ENCODE results near the gene ANGPTL4. TPM values are rescaled to one million over a fixed set of nuclear protein-coding genes. Genes with fewer than 3 reads are reported as not detected.

ANGPTL4 gene
- total and polyA plus RNA-seq, 9 of the 15 experiments (the other 6 are each of a cell fraction or from before 2014, with no cell fraction given): 0.05 to 0.77 (median 0.22) TPM; not detected in 4

DNA sequence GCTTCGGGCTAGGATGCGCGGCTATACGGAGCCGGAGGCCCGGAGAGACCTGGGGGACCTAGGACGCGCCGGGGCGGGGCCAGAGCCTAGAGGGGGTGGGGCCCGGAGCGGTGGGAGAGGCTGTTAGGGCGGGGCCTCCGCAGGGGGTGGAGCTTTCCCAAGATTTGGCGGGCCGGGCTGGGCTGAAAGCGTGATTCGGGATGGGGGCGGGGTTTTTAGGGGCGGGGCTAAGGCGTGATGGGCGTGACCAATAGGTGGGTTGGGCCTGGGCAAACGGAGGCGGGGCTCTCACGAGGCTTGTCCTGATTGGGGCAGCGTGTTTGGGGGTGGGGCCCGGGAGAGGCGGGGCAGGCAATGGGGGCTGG is 26.6 kb downstream of the ANGPTL4 start (continued):
- TF ChIP-seq, protein P1, sequence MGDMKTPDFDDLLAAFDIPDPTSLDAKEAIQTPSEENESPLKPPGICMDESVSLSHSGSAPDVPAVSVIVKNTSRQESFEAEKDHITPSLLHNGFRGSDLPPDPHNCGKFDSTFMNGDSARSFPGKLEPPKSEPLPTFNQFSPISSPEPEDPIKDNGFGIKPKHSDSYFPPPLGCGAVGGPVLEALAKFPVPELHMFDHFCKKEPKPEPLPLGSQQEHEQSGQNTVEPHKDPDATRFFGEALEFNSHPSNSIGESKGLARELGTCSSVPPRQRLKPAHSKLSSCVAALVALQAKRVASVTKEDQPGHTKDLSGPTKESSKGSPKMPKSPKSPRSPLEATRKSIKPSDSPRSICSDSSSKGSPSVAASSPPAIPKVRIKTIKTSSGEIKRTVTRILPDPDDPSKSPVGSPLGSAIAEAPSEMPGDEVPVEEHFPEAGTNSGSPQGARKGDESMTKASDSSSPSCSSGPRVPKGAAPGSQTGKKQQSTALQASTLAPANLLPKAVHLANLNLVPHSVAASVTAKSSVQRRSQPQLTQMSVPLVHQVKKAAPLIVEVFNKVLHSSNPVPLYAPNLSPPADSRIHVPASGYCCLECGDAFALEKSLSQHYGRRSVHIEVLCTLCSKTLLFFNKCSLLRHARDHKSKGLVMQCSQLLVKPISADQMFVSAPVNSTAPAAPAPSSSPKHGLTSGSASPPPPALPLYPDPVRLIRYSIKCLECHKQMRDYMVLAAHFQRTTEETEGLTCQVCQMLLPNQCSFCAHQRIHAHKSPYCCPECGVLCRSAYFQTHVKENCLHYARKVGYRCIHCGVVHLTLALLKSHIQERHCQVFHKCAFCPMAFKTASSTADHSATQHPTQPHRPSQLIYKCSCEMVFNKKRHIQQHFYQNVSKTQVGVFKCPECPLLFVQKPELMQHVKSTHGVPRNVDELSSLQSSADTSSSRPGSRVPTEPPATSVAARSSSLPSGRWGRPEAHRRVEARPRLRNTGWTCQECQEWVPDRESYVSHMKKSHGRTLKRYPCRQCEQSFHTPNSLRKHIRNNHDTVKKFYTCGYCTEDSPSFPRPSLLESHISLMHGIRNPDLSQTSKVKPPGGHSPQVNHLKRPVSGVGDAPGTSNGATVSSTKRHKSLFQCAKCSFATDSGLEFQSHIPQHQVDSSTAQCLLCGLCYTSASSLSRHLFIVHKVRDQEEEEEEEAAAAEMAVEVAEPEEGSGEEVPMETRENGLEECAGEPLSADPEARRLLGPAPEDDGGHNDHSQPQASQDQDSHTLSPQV (IDR thresholded peaks at IDR 0.05): no peak
- TF ChIP-seq TAF15 (IDR thresholded peaks at IDR 0.05; ENCODE audit: low read depth, low read length): no peak
- TF ChIP-seq FOXJ3 (CRISPR knock-in tag; IDR thresholded peaks at IDR 0.05): no peak
- TF ChIP-seq, protein P2, sequence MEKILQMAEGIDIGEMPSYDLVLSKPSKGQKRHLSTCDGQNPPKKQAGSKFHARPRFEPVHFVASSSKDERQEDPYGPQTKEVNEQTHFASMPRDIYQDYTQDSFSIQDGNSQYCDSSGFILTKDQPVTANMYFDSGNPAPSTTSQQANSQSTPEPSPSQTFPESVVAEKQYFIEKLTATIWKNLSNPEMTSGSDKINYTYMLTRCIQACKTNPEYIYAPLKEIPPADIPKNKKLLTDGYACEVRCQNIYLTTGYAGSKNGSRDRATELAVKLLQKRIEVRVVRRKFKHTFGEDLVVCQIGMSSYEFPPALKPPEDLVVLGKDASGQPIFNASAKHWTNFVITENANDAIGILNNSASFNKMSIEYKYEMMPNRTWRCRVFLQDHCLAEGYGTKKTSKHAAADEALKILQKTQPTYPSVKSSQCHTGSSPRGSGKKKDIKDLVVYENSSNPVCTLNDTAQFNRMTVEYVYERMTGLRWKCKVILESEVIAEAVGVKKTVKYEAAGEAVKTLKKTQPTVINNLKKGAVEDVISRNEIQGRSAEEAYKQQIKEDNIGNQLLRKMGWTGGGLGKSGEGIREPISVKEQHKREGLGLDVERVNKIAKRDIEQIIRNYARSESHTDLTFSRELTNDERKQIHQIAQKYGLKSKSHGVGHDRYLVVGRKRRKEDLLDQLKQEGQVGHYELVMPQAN (IDR thresholded peaks at IDR 0.05; ENCODE audit: borderline replicate concordance): no peak
- TF ChIP-seq, protein P3, sequence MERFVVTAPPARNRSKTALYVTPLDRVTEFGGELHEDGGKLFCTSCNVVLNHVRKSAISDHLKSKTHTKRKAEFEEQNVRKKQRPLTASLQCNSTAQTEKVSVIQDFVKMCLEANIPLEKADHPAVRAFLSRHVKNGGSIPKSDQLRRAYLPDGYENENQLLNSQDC (CRISPR knock-in tag; IDR thresholded peaks at IDR 0.05): no peak
- TF ChIP-seq, protein P4, sequence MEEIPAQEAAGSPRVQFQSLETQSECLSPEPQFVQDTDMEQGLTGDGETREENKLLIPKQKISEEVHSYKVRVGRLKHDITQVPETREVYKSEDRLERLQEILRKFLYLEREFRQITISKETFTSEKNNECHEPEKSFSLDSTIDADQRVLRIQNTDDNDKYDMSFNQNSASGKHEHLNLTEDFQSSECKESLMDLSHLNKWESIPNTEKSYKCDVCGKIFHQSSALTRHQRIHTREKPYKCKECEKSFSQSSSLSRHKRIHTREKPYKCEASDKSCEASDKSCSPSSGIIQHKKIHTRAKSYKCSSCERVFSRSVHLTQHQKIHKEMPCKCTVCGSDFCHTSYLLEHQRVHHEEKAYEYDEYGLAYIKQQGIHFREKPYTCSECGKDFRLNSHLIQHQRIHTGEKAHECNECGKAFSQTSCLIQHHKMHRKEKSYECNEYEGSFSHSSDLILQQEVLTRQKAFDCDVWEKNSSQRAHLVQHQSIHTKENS (CRISPR knock-in tag; IDR thresholded peaks at IDR 0.05): no peak
- no peak for TF ChIP-seq GTF2F1 (IDR thresholded peaks at IDR 0.05; ENCODE audit: low read depth, low read length)
- TF ChIP-seq ZKSCAN8 (CRISPR knock-in tag; IDR thresholded peaks at IDR 0.05): no peak
- no peak for TF ChIP-seq NFXL1 (CRISPR knock-in tag; IDR thresholded peaks at IDR 0.05)
- no peak for TF ChIP-seq TRIM28 (IDR thresholded peaks at IDR 0.05)
- TF ChIP-seq, protein P5, sequence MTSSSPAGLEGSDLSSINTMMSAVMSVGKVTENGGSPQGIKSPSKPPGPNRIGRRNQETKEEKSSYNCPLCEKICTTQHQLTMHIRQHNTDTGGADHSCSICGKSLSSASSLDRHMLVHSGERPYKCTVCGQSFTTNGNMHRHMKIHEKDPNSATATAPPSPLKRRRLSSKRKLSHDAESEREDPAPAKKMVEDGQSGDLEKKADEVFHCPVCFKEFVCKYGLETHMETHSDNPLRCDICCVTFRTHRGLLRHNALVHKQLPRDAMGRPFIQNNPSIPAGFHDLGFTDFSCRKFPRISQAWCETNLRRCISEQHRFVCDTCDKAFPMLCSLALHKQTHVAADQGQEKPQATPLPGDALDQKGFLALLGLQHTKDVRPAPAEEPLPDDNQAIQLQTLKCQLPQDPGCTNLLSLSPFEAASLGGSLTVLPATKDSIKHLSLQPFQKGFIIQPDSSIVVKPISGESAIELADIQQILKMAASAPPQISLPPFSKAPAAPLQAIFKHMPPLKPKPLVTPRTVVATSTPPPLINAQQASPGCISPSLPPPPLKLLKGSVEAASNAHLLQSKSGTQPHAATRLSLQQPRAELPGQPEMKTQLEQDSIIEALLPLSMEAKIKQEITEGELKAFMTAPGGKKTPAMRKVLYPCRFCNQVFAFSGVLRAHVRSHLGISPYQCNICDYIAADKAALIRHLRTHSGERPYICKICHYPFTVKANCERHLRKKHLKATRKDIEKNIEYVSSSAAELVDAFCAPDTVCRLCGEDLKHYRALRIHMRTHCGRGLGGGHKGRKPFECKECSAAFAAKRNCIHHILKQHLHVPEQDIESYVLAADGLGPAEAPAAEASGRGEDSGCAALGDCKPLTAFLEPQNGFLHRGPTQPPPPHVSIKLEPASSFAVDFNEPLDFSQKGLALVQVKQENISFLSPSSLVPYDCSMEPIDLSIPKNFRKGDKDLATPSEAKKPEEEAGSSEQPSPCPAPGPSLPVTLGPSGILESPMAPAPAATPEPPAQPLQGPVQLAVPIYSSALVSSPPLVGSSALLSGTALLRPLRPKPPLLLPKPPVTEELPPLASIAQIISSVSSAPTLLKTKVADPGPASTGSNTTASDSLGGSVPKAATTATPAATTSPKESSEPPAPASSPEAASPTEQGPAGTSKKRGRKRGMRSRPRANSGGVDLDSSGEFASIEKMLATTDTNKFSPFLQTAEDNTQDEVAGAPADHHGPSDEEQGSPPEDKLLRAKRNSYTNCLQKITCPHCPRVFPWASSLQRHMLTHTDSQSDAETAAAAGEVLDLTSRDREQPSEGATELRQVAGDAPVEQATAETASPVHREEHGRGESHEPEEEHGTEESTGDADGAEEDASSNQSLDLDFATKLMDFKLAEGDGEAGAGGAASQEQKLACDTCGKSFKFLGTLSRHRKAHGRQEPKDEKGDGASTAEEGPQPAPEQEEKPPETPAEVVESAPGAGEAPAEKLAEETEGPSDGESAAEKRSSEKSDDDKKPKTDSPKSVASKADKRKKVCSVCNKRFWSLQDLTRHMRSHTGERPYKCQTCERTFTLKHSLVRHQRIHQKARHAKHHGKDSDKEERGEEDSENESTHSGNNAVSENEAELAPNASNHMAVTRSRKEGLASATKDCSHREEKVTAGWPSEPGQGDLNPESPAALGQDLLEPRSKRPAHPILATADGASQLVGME (CRISPR knock-in tag; IDR thresholded peaks at IDR 0.05): no peak
- peak; percentile 45 for TF ChIP-seq TBP (optimal IDR thresholded peaks at IDR 0.05; ENCODE audit: low read depth, low read length)
- TF ChIP-seq, protein P6, sequence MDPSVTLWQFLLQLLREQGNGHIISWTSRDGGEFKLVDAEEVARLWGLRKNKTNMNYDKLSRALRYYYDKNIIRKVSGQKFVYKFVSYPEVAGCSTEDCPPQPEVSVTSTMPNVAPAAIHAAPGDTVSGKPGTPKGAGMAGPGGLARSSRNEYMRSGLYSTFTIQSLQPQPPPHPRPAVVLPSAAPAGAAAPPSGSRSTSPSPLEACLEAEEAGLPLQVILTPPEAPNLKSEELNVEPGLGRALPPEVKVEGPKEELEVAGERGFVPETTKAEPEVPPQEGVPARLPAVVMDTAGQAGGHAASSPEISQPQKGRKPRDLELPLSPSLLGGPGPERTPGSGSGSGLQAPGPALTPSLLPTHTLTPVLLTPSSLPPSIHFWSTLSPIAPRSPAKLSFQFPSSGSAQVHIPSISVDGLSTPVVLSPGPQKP (CRISPR knock-in tag; IDR thresholded peaks at IDR 0.05): no peak
- TF ChIP-seq TAF7 (tag; IDR thresholded peaks at IDR 0.05): no peak
